Fibroblast of peridontal ligament (primary cell): ENCODE data around the gene DYNC1H1.
"Not testable (repeated sequence)": the region's sequence is repeated elsewhere in the genome, so short reads cannot be mapped to it uniquely, and the experiment has no call there.

Experiments
- DNase-seq: peaks from one replicate; pipeline ENCODE4 v3.0.0-alpha.2; 2010; ENCODE audit errors: extremely low read depth

The DYNC1H1 gene

DNA sequence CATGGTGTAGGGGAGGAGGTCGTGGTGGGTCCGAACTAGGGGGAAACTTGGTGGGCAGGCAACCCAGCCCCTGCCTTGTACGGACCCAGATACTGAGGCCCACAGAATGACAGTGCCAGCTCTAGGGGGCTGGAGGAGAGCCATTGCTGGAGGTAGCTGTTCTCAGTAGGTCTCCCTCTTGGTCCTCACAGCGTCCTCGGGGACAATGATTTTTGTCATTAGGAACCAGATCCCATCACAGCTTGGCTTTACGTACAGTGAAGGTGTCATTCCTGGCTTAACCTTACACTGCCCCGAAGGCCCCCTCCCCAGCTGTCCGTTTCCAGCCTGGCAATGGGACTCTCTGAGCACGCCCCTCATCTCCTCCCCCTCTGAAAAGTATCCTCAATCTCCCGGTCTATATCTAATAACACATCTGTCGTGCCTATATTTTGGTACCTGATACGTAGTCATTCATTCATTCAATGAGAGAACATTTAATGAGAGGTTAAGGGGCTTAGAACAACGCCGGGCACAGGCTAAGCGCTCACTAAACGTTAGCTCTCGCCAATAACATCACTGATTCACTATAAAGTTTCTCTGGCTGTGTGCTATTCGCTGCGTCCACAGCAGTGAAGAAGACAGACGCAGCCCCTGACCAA, 597 bp upstream of the DYNC1H1 start:
- DNase-seq: no peak

DNA sequence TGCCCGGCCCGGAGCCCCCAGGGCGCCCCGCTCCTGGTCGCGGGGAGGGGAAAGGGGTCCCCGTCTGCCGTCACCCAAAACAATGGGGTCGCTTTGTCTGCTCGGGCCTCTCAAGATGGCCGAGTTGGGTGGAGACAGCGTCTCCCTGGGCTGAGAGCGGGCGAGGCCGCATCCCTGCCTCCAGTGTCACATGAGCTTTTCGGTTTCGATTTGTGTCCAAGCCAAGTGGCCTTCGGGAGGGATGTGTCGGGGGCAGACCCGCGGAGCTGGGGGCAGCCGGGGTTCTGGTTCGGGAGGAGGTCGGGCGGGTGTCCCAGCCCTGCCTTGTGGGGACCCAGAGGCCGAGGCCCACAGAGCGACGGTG, 790 bp downstream of the DYNC1H1 start:
- DNase-seq: peak; percentile 68

DNA sequence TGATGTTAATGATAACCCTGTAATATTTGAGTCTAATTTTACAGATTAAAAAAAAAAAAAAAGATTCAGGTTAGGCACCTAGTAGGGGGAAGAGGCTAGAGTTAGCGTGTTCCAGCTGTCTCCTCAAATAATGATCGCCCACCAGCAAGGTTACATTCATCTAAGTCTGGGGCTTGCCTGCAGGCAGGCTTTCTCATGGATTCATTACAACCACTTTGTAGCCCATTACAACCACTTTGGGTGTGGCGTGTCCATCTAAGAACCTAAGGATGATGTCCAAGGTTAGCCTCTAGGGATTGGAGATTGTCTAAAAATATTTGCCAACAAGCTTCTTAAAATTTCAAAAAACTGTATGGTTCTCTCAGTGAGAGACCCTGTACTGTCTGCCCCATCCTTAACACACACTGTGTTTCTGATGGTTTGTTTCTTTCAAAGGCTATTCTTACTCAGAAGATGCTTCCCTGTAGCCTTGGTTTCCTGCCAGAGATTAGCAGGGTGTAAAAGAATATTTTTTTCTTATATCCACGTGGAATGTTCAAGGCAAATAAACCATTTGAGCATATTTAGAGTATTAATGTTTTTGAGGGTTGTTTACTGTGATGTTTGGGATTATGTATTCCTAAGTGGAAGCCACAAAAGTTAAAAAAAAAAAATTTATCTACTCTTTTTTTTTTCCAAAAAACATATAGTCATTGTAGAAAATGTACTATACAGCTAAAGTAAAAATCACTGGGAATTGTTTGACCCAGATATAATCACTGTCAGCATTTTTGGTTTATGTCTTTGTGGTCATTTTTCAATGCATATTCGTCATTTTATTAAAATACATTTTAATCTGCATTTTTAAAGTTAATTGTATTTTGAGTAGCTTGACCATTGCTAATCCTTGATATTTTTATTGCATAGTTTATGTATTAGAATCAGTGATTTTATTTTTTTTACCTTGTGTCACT, 1.7 kb downstream of the DYNC1H1 start:
- DNase-seq: peak; percentile 41

DNA sequence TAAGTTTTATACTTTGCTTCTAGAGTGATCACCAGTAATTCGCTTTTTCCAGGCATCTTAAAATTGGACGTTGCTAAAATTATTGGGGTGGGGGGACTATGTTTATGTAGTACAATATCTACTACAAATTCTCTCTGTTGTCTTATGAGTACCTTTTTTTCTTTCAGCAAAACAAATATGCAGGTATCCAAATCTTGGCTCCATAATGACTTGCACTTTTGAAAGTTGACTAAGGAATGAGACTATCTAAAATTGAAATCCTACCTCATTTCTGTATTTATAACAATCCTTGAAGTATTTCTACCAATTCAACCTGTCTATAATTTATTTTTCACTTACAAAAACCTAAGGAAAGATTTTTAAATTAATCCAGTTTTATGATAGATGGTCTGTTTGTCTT, 2.4 kb downstream of the DYNC1H1 start:
- DNase-seq: no peak

DNA sequence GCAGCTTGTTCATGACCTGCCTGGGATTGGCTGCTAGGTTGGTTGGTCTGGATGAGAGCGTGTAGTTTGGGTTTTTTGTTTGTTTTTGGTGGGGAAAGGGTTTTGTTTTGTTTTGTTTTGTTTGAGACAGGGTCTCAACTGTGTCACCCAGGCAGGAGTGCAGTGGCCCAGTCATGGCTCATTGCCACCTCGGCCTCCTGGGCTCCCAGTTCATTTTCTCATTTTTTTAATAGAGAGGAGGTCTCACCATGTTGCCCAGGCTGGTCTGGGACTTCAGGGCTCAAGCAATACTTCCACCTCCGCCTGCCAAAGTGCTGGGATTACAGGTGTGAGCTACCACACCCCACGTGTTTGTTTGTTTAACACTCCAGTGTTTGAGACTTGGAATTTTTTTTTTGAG, 3.8 kb downstream of the DYNC1H1 start:
- DNase-seq: no peak

DNA sequence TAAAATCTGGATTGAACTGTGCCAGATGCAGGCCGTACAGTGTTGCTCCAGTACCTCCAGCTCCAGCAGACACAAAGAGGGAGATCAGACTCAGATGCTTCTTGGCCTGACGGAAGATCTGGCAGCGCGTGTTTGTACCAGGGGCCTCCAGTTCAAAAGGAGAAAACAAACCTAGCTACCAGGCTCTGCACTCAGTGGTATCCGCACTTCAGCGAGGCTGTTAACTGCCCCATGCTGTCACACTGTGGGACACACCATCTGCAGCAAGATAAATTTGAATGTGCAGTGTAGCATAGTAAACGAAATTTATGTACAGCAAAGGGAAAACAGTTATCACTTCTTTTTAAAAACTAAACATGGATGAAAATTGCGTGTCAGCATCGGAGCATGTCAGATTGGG, 5.1 kb downstream of the DYNC1H1 start:
- no peak for DNase-seq

DNA sequence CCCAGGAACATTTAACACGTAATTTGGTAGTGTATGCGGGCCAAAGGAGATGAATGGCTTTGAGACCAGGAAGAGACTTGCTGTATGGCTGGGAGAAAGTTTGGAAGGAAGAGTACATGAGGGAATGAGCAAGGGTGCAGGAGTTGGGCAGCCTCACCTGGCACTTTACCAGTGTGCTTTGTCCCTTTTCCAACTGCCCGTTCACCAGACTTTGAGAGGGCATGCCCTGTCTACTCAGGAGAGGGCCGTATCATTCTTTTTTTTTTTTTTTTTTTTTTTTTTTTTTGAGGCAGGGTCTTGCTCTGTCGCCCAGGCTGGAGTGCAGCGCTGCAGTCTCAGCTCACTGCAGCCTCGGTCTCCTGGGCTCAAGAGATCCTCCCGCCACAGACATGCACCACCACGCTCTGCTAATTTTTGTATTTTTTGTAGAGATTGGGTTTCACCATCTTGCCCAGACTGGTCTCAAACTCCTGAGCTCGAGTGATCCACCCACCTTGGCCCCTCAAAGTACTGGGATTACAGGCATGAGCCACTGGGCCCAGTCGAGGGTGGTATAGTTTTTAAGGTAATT, 6.5 kb downstream of the DYNC1H1 start:
- DNase-seq: no peak

DNA sequence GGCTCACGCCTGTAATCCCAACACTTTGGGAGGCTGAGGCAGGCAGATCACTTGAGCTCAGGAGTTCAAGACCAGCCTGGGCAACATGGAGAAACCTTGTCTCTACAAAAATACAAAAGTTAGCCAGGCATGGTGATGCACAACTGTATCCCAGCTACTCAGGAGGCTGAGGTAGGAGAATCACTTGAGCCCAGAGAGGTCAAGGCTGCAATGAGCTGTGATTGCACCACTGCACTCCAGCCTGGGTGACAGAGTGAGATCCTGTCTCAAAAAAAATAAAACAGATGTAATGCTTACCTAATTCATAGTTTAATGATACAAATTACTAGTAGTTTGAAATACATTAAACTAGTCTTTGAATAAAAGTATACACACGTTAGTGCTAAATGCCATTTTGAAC, 7.1 kb downstream of the DYNC1H1 start:
- not testable (repeated sequence) for DNase-seq

DNA sequence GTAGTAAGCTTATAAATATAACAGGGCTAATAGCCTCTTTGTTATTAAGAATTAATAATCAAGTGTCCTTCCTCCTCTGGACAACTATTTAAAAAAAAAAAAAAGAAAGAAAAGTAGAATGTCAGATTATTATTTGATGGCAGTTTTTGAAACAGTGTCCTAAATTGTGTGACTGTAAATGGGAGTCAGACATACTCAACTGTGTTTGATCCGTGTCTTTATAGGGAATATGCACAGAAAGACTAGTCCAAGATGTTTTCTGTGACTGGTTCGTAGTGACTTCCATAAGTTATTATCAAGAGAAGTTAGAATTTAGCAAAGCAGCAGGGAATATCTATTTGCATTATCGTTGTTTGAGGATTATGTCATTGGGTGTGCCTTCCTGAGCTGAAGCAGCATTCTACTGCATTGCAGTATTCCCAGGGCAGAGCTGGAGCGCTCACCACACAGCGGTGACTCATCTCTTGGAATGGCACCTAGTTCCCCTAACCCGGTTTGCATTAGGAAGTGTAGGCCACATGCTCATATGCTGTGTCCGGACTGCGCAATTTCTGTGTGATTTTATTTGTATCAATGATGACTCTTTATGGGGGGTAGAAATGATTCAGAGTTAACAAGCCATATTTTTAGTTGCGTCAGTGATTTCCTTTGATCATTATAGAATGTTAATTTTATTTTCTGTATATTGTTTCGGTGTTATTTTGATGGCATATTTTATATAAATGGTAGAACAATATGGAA, 7.9 kb downstream of the DYNC1H1 start:
- DNase-seq: peak; percentile 100

DNA sequence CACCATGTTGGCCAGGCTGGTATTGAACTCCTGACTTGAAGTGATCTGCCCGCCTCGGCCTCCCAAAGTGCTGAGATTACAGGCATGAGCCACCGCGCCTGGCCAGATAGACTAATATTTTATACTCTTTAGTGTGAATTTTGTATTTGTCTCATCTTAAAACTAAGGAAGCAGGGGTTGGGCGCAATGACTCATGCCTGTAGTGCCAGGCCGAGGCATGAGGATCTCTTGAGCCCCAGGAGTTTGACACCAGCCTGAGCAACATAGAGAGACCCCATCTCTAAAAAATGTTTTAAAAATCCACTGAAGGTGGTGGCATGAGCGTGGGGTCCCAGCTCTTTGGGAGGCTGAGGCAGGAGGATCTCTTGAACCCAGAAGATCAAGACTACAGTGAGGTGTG, 9.0 kb downstream of the DYNC1H1 start:
- no peak for DNase-seq

DNA sequence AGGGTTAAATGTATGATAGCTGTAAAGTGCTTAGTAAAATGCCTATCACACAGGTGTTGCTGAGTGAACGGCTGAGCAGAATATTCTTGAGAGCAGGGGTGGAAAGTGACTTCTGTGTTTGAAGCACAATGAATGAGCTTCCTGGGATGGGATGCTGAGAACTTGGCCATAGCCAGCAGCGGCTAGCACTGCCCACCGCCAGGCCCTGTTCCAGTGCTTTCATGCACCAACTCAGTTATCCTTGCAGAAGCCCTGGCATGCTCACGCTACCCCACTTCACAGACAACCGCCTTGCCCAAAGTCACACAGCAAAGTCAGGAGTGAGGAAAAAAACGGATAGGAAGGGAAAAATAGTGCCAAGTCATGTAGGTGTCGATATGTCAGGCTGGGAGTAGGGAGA, 10.9 kb downstream of the DYNC1H1 start:
- no peak for DNase-seq

DNA sequence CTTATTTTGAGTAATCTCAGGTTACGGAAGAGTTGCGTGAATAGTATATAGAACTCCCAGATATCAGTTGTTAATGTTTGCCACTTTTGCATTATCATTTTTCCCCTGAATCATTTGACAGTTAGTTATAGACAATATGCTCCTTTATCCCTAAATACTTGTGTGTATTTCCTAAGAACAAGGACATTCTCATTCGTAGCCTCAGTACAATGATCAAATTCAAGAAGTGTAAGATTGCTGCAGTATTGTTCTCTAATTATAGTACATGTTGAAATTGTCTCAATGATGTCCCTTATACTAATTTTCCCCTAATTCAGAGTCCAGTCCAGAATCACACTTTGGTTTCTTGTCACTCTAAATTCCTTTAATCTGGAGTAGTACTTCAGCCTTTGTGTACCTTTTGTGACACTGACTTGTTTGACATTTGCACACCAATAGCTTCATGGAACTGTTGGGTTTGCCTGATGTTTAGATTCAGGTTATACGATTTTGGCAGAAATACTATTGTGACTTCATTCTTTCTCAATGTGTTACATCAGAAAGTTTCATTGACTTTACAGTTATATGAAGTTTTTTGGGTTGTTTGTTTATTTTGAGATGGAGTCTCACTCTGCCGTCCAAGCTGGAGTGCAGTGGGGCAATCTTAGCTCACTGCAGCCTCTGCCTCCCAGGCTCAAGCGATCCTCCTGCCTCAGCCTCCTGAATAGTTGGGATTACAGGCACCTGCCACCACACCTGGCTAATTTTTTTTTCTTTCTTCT, 13.1 kb downstream of the DYNC1H1 start:
- peak; percentile 83 for DNase-seq

DNA sequence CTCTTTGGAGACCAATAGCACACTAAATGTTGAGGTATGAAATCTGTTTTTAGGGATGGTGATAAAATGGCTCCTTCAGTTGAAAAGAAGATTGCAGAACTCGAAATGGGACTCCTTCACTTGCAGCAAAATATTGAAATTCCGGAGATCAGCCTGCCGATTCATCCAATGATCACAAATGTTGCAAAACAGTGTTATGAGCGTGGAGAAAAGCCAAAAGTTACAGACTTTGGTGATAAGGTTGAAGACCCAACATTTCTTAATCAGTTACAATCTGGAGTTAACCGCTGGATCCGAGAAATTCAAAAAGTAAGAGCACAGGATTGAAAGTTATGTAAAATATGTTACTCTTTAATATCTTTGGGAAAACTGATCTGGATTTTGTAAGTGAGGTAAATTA, 15.3 kb downstream of the DYNC1H1 start:
- peak; percentile 23 for DNase-seq

DNA sequence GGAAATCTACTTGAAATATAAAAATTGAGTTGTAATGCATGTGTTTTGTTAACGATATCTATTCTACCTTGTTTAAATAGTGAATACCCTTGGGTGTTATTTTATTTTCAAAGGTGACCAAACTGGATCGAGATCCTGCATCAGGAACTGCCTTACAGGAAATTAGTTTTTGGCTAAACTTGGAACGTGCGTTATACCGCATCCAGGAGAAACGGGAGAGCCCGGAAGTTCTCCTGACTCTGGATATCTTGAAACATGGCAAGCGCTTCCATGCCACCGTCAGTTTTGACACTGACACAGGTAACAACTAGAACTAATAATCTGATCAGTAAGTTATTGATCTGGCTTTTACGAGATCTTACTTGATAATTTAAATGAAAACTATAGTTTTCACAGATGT, 15.9 kb downstream of the DYNC1H1 start:
- DNase-seq: no peak

DNA sequence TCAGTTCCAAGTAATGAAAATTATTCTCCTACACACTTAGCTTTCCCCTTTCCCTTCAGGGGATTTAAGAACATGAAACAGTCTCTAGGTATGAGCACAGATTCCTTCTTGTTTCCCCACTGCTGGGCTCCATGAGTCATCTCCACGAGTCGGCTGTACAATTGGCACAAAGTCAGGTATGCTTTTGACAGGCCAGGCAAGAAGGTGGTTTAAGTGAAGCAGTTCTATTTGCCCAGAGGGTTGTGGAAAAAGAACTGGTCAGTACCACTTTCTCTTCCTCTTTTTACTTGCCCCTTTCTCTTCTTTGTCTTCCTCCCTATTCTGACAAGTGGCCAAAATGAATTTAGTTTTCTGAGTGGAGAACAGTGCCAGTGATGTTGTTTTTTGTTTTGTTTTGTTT, 16.3 kb downstream of the DYNC1H1 start:
- DNase-seq: peak; percentile 99

DNA sequence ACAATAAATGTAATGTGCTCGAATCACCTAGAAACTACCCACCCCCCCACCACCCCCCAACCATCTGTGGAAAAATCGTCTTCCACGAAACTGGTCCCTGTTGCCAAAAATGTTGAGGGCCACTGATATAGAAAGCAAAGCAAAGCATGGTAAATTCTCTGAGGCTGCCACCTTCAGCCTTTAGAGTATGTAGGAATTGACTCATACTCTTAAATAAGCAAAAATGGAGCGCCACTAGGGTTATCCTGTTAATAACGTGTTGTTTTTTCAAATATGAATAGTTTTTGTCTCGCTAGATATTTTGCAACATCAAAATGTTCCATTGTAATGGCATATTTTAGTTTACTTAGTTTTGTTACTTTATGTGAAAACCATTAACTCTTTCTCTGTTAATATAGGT, 18.2 kb downstream of the DYNC1H1 start:
- DNase-seq: no peak

DNA sequence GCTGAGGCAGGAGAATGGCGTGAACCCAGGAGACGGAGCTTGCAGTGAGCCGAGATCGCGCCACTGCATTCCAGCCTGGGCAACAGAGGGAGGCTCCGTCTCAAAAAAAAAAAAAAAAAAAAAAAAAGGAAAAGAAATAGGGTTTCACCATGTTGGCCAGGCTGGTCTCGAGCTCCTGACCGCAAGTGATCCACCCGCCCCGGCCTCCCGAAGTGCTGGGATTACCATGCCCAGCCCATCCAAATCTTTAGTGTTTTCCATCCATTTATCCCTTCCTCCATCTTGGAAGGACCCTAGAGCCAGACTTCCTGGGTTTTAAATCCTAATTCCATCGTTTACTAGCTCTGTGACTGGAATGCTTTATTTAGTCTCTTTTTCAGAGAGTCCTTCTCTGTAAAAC, 20.5 kb downstream of the DYNC1H1 start:
- DNase-seq: not testable (repeated sequence)

DNA sequence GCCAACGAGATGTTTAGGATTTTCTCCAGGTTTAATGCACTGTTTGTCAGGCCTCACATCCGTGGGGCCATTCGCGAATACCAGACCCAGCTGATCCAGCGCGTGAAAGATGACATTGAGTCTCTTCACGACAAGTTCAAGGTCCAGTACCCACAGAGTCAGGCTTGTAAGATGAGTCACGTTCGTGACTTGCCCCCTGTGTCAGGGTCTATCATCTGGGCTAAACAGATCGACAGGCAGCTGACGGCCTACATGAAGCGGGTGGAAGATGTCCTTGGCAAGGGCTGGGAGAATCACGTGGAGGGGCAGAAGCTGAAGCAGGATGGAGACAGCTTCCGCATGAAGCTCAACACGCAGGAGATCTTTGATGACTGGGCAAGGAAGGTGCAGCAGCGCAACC, 21.6 kb downstream of the DYNC1H1 start:
- DNase-seq: no peak

DNA sequence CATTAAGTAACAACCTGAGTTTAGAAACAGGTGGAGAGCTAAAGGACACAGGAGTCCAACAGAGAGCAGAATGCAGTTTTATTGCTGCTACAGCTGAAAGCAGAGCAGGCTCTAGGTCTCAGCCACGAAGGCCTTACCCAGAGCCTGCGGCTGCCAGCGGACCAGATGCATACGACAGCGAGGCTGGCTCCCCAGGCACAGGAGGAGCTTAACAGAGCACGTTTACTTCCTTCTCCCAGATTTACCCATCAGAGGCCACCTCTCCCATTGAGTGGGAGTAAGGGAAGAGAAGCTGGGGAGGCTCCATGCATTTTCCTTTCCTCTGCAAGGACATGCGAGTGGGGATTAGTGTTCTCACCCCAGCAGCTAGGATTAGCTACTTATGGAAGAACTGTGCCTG, 22.6 kb downstream of the DYNC1H1 start:
- no peak for DNase-seq

DNA sequence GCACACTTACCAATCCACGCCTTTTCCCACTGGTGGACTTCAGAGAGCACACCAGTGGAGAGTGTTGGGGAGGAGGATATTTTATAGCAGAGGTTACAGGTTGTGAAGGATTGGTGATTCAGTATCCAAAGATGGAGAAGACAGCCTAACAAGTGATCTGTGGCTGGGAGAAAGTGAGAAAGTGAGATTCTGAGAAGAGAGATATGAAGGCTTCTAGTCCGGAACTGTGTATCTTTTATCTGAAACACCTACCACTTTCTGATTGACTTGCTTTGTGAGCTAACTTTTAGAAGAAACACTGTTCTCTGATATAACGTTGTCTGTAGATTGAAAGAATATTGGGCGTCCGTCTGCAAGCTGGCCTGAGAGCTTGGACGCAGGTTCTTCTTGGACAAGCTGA, 24.0 kb downstream of the DYNC1H1 start:
- DNase-seq: no peak

DNA sequence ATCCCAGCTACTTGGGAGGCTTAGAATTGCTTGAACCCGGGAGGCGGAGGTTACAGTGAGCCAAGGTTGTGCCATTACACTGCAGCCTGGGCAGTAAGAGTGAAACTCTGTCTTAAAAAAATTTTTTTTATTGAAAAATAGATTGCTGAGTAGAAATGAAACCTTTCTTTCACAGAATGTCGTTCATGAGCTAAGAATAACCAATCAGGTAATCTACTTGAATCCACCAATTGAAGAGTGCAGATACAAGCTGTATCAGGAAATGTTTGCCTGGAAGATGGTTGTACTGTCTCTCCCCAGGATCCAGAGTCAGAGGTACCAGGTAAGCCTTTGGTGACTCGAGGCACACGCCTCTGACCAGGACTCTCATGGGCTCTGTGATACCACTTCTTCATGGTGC, 27.0 kb downstream of the DYNC1H1 start:
- DNase-seq: no peak

DNA sequence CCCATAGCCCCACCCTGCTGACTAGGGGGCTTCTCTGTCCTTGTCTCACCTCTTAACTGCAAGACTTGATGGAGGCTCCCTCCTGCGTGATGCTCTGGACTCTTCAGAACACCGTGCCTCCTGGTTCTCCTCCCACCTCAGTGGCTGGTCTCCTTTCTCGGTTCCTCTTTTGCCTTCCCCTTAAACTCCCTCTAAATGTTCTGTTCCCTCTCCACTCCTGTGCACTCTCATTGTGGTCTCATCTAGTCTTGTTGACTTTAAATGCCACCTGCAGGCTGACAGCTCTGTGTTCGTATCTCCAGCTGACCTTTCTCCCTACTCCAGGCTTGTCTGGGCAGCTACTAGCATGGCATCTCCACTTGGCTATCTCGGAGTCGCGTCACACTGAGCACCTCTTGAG, 28.3 kb downstream of the DYNC1H1 start:
- no peak for DNase-seq
